ENCODE data around the gene HEATR5B.
A peak's percentile ranks its signal among the peaks of the same experiment; 100 is the strongest.

HEATR5B gene

GRCh38 chr2:37098416-37099118 is 14.4 kb upstream of the HEATR5B start:
- H3K4me3 ChIP-seq (ENCODE audit: low read length): no peak overlapping the region
- no peak for DNase-seq (ENCODE audit: low read depth)
- no peak for TF ChIP-seq CTCF (conservative IDR thresholded peaks at IDR 0.05; ENCODE audit: low read length)

DNA sequence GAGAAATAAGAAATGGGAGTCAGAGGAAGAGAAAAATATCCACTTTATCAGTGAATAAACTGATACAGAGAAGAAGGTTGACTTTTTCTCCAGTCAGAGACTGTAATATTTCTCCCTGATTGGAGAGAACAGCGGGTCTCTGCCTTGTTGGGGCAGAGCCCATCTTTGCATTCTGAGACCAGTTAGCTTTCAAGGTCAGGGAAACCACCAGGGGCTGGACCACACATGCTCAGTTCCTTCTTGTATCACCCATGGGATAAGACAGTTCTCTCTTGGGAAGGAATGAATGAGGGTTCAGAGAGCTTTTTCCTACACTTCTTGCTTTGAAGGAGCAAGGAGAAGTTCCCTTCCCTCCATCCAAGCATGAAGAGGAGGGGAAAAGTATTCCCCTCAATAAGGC is 12.4 kb upstream of the HEATR5B start:
- no peak for DNase-seq (ENCODE audit: low read depth)
- TF ChIP-seq CTCF (conservative IDR thresholded peaks at IDR 0.05; ENCODE audit: low read length): no peak
- no peak overlapping the region for H3K4me3 ChIP-seq (ENCODE audit: low read length)

GRCh38 chr2:37091873-37092272 is 7.7 kb upstream of the HEATR5B start:
- no peak for TF ChIP-seq CTCF (conservative IDR thresholded peaks at IDR 0.05; ENCODE audit: low read length)
- H3K4me3 ChIP-seq (ENCODE audit: low read length): no peak overlapping the region
- no peak for DNase-seq (ENCODE audit: low read depth)

- no peak for DNase-seq (ENCODE audit: low read depth)
- H3K4me3 ChIP-seq (ENCODE audit: low read length): no peak overlapping the region
- no peak for TF ChIP-seq CTCF (conservative IDR thresholded peaks at IDR 0.05; ENCODE audit: low read length)
Observed at GRCh38 chr2:37090019-37090477, 5.9 kb upstream of the HEATR5B start.

DNA sequence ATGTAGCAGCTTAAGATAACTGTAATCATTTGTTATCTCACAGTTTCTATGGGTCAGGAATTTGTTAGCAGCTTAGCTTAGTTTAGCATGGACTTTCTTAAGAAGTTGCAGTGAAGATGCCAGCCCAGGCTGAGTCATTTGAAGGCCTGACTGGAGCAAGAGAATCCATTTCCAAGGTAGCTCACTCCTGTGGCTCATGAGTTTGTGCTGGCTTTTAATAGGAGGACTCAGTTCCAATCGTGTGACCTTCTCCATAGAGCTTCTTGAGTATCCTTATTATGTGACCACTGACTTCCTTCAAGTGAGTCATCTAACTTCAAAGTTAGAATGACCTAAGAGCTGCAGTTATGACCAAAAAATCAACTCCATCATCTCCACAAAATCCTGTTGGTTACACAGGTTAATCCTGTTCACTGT is 1.6 kb upstream of the HEATR5B start:
- TF ChIP-seq CTCF (conservative IDR thresholded peaks at IDR 0.05; ENCODE audit: low read length): no peak
- no peak overlapping the region for H3K4me3 ChIP-seq (ENCODE audit: low read length)
- peak; percentile 42 for DNase-seq (ENCODE audit: low read depth)

DNA sequence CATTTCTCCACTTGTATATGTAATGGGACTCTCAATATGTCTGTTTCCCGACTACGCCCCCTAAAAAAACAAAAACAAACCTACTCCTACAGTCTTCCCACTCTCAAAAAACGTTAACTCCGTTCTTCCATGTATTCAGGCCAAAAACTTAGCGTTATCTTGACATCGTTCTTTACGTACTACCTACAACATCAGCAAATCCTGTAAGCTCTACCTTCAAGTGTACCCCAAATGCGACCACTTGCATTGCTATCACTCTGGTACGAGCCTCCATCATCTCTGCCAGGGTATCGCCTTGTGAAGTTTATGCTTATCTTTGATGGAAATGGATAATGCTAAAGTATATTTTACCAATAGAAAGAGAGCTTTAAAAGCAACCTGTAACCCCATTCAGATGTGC is 625 bp upstream of the HEATR5B start:
- H3K4me3 ChIP-seq (ENCODE audit: low read length): peak overlapping the region; percentile 100
- no peak for TF ChIP-seq CTCF (conservative IDR thresholded peaks at IDR 0.05; ENCODE audit: low read length)
- DNase-seq (ENCODE audit: low read depth): no peak

DNA sequence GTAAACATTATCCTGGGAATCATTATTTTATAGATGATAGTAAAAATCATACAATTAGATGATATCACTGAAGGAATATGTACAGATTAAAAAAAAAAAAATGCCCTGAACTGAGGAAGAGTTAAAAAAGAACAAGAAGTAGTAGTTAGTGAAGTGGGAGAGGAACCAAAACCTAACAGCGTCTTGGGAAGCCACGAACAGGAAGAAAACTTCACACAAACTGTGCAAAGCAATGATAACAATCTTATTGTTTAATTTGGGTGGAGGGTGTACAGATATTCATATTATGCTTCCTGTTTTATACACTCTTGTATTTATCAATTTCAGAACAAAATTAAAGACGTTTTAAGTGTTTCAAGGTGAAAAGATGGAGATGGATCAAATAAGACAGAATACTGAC is 3.5 kb downstream of the HEATR5B start:
- H3K4me3 ChIP-seq (ENCODE audit: low read length): no peak overlapping the region
- TF ChIP-seq CTCF (conservative IDR thresholded peaks at IDR 0.05; ENCODE audit: low read length): no peak
- no peak for DNase-seq (ENCODE audit: low read depth)

All from AG10803 (cell line).